Measurements from ENCODE around the gene NKD2.
"Not testable (repeated sequence)": the region's sequence is repeated elsewhere in the genome, so short reads cannot be mapped to it uniquely, and the experiment has no call there.

Gene NKD2

GRCh38 chr5:979100-979817, 29.3 kb upstream of the NKD2 start:
- no peak for DNase-seq

GRCh38 chr5:980001-980588, 28.5 kb upstream of the NKD2 start:
- DNase-seq = no peak

- DNase-seq = no peak
Measured at GRCh38 chr5:980966-981365, 27.6 kb upstream of the NKD2 start.

GRCh38 chr5:981456-981855, 27.1 kb upstream of the NKD2 start:
- no peak for DNase-seq

GRCh38 chr5:982377-983237, 26.0 kb upstream of the NKD2 start:
- no peak for DNase-seq

- DNase-seq = no peak
Measured at GRCh38 chr5:983238-983524, 25.4 kb upstream of the NKD2 start.

- DNase-seq = no peak
Measured at GRCh38 chr5:983568-983967, 25.0 kb upstream of the NKD2 start.

- DNase-seq = no peak
Measured at GRCh38 chr5:984774-985173, 23.8 kb upstream of the NKD2 start.

GRCh38 chr5:987761-988160, 20.8 kb upstream of the NKD2 start:
- no peak for DNase-seq

- no peak for DNase-seq
Measured at GRCh38 chr5:988322-988721, 20.3 kb upstream of the NKD2 start.

GRCh38 chr5:989961-990530, 18.6 kb upstream of the NKD2 start:
- DNase-seq = no peak

GRCh38 chr5:991472-992267, 16.9 kb upstream of the NKD2 start:
- DNase-seq = no peak

- no peak for DNase-seq
Measured at GRCh38 chr5:994272-994607, 14.4 kb upstream of the NKD2 start.

GRCh38 chr5:994821-995220, 13.8 kb upstream of the NKD2 start:
- no peak for DNase-seq

- DNase-seq = no peak
Measured at GRCh38 chr5:995318-995717, 13.3 kb upstream of the NKD2 start.

GRCh38 chr5:997001-997474, 11.6 kb upstream of the NKD2 start:
- DNase-seq = no peak

GRCh38 chr5:997711-998110, 10.9 kb upstream of the NKD2 start:
- no peak for DNase-seq

- DNase-seq = no peak
Measured at GRCh38 chr5:998246-999031, 10.2 kb upstream of the NKD2 start.

GRCh38 chr5:999032-999501, 9.5 kb upstream of the NKD2 start:
- DNase-seq = no peak

- DNase-seq = no peak
Measured at GRCh38 chr5:999724-1000123, 8.9 kb upstream of the NKD2 start.

- no peak for DNase-seq
Measured at GRCh38 chr5:1000329-1000728, 8.3 kb upstream of the NKD2 start.

- not testable (repeated sequence) for DNase-seq
Measured at GRCh38 chr5:1000831-1001230, 7.8 kb upstream of the NKD2 start.
